Coronary artery (tissue), 2 donors: ENCODE data around the gene DCTN3.

Experiments
- DNase-seq: peaks from one replicate; pipeline ENCODE4 v3.0.0-alpha.2; 2017; ENCODE audit warnings: low spot score
- H3K27ac ChIP-seq, 2 donors: fragments of 200-600 bp; sonication (generic); one replicate each; pipeline ENCODE4 v1.5.1; 2016 to 2019
- H3K4me3 ChIP-seq: fragments of 200-600 bp; sonication (generic); 2 replicates; pipeline ENCODE4 v1.5.1; 2016; ENCODE audit warnings: mild to moderate bottlenecking, moderate library complexity
- TF ChIP-seq, protein P1 (sequence below): fragments of 200-600 bp; sonication (generic); IDR thresholded peaks from one replicate; pipeline ENCODE4 v1.5.1; 2019; ENCODE audit warnings: antibody characterized with exemption

Gene DCTN3

DNA sequence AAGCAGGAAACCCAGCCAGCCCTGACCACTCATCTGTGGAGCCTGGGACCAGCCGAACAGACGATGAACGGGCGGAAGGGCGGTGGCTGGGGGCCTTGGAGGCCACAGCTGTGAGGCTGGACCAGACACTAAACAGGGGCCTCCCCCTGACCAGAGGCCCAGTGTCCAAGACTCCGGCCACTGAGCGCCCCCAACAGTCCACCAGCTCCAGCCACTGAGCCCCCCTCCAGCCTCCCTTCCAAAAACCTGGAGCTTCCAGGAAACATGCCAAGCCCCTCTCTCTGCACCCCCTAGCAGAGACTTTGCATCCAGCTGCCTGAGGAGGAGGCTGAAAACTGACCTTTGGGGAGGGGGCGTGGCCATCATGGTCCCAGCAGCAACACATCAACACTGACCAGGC lies 54.0 kb downstream of the DCTN3 start:
- TF ChIP-seq, protein P1, sequence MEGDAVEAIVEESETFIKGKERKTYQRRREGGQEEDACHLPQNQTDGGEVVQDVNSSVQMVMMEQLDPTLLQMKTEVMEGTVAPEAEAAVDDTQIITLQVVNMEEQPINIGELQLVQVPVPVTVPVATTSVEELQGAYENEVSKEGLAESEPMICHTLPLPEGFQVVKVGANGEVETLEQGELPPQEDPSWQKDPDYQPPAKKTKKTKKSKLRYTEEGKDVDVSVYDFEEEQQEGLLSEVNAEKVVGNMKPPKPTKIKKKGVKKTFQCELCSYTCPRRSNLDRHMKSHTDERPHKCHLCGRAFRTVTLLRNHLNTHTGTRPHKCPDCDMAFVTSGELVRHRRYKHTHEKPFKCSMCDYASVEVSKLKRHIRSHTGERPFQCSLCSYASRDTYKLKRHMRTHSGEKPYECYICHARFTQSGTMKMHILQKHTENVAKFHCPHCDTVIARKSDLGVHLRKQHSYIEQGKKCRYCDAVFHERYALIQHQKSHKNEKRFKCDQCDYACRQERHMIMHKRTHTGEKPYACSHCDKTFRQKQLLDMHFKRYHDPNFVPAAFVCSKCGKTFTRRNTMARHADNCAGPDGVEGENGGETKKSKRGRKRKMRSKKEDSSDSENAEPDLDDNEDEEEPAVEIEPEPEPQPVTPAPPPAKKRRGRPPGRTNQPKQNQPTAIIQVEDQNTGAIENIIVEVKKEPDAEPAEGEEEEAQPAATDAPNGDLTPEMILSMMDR = no peak
- Histone ChIP-seq H3K4me3 (no peak overlapping the region), H3K27ac (no peak overlapping the region)
- DNase-seq = no peak

DNA sequence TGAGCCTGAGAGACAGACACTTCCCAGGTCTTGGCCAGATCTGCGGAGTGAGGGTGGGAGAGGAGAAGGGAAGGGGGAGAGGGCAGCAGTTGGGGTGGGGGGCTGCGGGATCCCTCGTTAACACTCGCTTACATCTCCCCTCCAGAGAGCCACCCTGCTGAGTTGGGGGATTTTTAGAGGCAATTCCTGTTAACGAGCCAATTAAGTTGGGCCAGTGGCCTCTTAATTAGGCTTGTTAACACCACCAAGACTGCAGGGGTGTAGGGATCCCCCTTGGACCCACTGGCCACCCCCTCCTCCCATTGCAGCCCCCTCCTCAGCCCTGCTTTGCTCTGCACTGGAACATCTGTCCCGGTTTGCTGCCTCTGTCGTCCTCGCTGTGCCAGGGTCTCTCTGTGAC lies 54.4 kb downstream of the DCTN3 start:
- no peak for DNase-seq
- TF ChIP-seq, protein P1 = no peak
- no peak overlapping the region for H3K4me3 ChIP-seq
- H3K27ac ChIP-seq = no peak overlapping the region

DNA sequence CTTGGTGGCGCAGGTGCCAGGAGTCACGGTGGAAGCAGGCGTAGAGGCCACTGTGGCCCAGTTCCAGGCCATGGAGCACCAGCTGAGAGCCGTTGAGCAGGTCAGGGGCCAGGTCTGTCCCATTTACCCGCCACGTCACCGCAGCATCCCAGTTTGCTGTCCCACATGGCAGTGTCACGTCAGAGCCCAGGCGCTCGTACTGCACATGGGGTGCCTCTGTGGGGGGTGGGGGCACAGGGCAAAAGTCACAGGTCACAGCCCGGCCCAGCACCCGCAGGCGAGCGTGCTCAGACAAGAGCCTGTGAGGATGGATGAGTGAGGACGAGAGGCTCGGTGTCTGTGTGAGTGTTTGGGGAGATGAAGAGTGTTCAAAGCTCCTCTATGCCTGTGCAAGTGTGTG lies 55.7 kb downstream of the DCTN3 start:
- Histone ChIP-seq H3K4me3 (no peak overlapping the region), H3K27ac (no peak overlapping the region)
- DNase-seq = no peak
- TF ChIP-seq, protein P1 = no peak
